Endodermal cell (in vitro differentiated cells): ENCODE results near the gene CCDC170. TPM values are rescaled to one million over a fixed set of nuclear protein-coding genes. Genes with fewer than 3 reads are reported as not detected.
"Not testable (repeated sequence)": the region's sequence is repeated elsewhere in the genome, so short reads cannot be mapped to it uniquely, and the experiment has no call there.

Experiments used
- DNase-seq: peaks from one replicate; pipeline ENCODE4 v3.0.0-alpha.2; 2017
- H3K27ac ChIP-seq: 2 replicates; pipeline ENCODE4 v1.5.1; 2013; ENCODE audit warnings: mild to moderate bottlenecking, low read depth, low read length, moderate library complexity
- H3K27me3 ChIP-seq: 2 replicates; pipeline ENCODE4 v1.6.1; 2013; ENCODE audit warnings: mild to moderate bottlenecking, low read length, moderate library complexity; ENCODE audit not compliant: insufficient read depth, control insufficient read depth, poor library complexity, severe bottlenecking
- H3K36me3 ChIP-seq: 2 replicates; pipeline ENCODE4 v1.7.0; 2013; ENCODE audit warnings: mild to moderate bottlenecking, low read length, moderate library complexity; ENCODE audit not compliant: control insufficient read depth, insufficient read depth
- H3K4me1 ChIP-seq: one replicate; pipeline ENCODE4 v1.7.0; 2013; ENCODE audit warnings: low read length; ENCODE audit not compliant: control insufficient read depth, insufficient read depth
- H3K4me3 ChIP-seq: 2 replicates; pipeline ENCODE4 v1.5.1; 2013; ENCODE audit warnings: mild to moderate bottlenecking, low read length, moderate library complexity
- H3K9ac ChIP-seq: 2 replicates; pipeline ENCODE4 v1.6.1; 2013; ENCODE audit warnings: mild to moderate bottlenecking, low read length, moderate library complexity; ENCODE audit not compliant: poor library complexity, severe bottlenecking; ENCODE audit errors: extremely low read depth
- H3K9me3 ChIP-seq: 2 replicates; pipeline ENCODE4 v1.6.1; 2013; ENCODE audit warnings: mild to moderate bottlenecking, low read length, moderate library complexity; ENCODE audit not compliant: control insufficient read depth
- H3K27ac Mint-ChIP-seq: 2 replicates; pipeline ENCODE4 v1.8.0; 2020; ENCODE audit warnings: mixed read lengths
- H3K27me3 Mint-ChIP-seq: 2 replicates; pipeline ENCODE4 v1.8.0; 2021; ENCODE audit warnings: mild to moderate bottlenecking, mixed read lengths; ENCODE audit not compliant: insufficient read depth
- H3K36me3 Mint-ChIP-seq: 2 replicates; pipeline ENCODE4 v1.8.0; 2020; ENCODE audit warnings: low read depth, mixed read lengths
- H3K4me1 Mint-ChIP-seq: 2 replicates; pipeline ENCODE4 v1.8.0; 2020; ENCODE audit warnings: mixed read lengths
- H3K4me3 Mint-ChIP-seq: 2 replicates; pipeline ENCODE4 v1.8.0; 2020; ENCODE audit warnings: mild to moderate bottlenecking, moderate library complexity, mixed read lengths
- H3K9me3 Mint-ChIP-seq: 2 replicates; pipeline ENCODE4 v1.8.0; 2020; ENCODE audit warnings: mild to moderate bottlenecking, mixed read lengths
- CTCF ChIP-seq: fragments of 200-600 bp; sonication (generic); conservative IDR thresholded peaks from 2 replicates; pipeline ENCODE4 v1.5.0; 2021; ENCODE audit warnings: antibody characterized with exemption, mild to moderate bottlenecking
- WGBS, 2 experiments: methylation state at CpG; one replicate each; pipeline versions ENCODE4 v1.1.5 to v1.1.7; 2013; ENCODE audit warnings: missing lambda C conversion rate in 2 of 2, mixed read lengths in 1 of 2; ENCODE audit not compliant: insufficient coverage in 1 of 2, insufficient read length in 1 of 2; 5-methylcytosine and 5-hydroxymethylcytosine counted together
- total RNA-seq, 2 donors: library from RNA; stranded (reverse); fragmentation: NEBNext Ultra II Directional in 1 of 2; extraction: Animal tissue kit (Norgen Biotek cat#: 25700) in 1 of 2; gene quantifications; 2 replicates in 1 of 2; 3 replicates in 1 of 2; pipeline ENCODE4 v1.2.1, GENCODE V29; 2021

CCDC170 gene
- total RNA-seq, 2 donors from 2014 or later, result 2.2 to 4.1 TPM

DNA sequence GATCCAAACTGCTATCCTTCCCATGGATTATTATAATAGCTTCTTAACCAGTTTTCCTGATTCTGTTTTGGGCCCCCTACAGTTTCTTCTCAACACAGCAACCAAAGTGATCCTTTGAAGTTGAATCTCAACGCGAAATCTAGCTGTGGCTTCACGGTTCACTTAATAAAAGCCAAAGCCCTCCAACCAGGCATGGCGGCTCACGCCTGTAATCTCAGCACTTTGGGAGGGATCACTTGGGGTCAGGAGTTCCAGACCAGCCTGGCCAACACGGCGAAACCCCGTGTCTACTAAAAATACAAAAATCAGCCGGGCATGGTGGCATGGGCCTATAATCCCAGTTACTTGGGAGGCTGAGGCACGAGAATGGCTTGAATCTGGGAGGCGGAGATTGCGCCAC, 45.2 kb upstream of the CCDC170 start:
- no peaks in the 10 kb centered on the region for H3K27me3 Mint-ChIP-seq
- Histone ChIP-seq H3K9me3 (peaks cover 5% of the 10 kb centered on the region), H3K4me1 (no peaks in the 10 kb centered on the region), H3K9ac (no peak overlapping the region), H3K4me3 (no peak overlapping the region), H3K27ac (no peak overlapping the region), H3K36me3 (peaks cover 39% of the 10 kb centered on the region), H3K27me3 (no peaks in the 10 kb centered on the region)
- 97% methylated on average over 12 of the region's 12 CpGs for WGBS, 2 experiments
- H3K4me1 Mint-ChIP-seq, result peaks cover 15% of the 10 kb centered on the region
- TF ChIP-seq CTCF, result peak; percentile 50
- H3K9me3 Mint-ChIP-seq, result peaks cover 6% of the 10 kb centered on the region
- H3K27ac Mint-ChIP-seq, result no peak overlapping the region
- DNase-seq, result no peak
- H3K36me3 Mint-ChIP-seq, result peaks cover 43% of the 10 kb centered on the region
- no peak overlapping the region for H3K4me3 Mint-ChIP-seq

DNA sequence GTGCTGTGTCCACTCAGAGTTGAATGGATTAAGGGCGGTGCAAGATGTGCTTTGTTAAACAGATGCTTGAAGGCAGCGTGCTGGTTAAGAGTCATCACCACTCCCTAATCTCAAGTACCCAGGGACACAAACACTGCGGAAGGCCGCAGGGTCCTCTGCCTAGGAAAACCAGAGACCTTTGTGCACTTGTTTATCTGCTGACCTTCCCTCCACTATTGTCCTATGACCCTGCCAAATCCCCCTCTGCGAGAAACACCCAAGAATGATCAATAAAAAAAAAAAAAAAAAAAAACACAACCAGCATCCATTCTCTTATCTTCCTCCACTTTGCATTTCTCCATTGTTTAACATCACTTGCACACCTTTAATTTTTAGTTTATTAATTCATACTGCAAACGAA, 42.9 kb upstream of the CCDC170 start:
- not testable (repeated sequence) for H3K9me3 Mint-ChIP-seq, H3K4me1 ChIP-seq, H3K27ac ChIP-seq, DNase-seq, H3K9me3 ChIP-seq, H3K27me3 ChIP-seq, H3K27me3 Mint-ChIP-seq
- Mint-ChIP-seq H3K4me1 (peaks cover 24% of the 10 kb centered on the region), H3K27ac (peak overlapping the region; percentile 95), H3K36me3 (peaks cover 28% of the 10 kb centered on the region), H3K4me3 (peak overlapping the region; percentile 94)
- Histone ChIP-seq H3K36me3 (peaks cover 18% of the 10 kb centered on the region), H3K9ac (peak overlapping the region; percentile 93), H3K4me3 (peak overlapping the region; percentile 100)
- 34% methylated on average over 2 of the region's 6 CpGs; no CpG with 5 or more reads in 1 of the 2 experiments for WGBS, 2 experiments

DNA sequence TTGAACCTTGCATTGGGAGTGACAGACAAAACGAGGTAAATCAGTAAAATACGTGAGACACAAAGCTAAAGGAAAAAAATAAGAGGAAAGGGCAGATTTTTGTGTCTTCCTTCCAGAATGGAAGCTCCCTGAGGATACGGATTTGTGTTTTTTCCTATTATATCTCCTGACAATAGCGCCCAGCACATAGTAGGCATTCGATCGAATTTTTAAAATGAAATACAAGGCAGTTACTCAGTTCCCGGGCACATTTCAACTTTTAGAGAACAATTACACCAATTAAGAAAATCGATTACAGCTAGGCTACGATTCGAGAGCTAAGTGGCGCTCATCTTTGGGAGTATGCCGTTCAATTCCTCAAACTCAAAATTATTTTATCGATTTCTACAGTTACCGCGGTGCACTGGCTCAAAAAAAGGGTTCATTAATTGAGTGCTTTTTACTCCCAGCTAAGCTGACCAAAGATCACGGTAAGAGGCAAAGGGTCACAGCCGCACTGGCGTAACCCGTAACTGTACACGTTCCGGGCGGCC, 42.3 kb upstream of the CCDC170 start:
- H3K27me3 ChIP-seq, result no peaks in the 10 kb centered on the region
- H3K4me3 ChIP-seq, result peak overlapping the region; percentile 100
- no peak for DNase-seq
- WGBS, 2 experiments, result 2% methylated on average over 22 of the region's 22 CpGs
- Mint-ChIP-seq H3K27ac (peak overlapping the region; percentile 95), H3K36me3 (peaks cover 28% of the 10 kb centered on the region), H3K4me1 (peaks cover 30% of the 10 kb centered on the region), H3K9me3 (peaks cover 6% of the 10 kb centered on the region), H3K4me3 (peak overlapping the region; percentile 94), H3K27me3 (no peaks in the 10 kb centered on the region)
- peak overlapping the region; percentile 93 for H3K9ac ChIP-seq
- peaks cover 1% of the 10 kb centered on the region for H3K4me1 ChIP-seq
- no peak for TF ChIP-seq CTCF
- peaks cover 5% of the 10 kb centered on the region for H3K9me3 ChIP-seq
- H3K27ac ChIP-seq, result peak overlapping the region; percentile 84
- H3K36me3 ChIP-seq, result peaks cover 18% of the 10 kb centered on the region
